Testis (tissue), 3 donors: ENCODE measurements around the gene GRID1. TPM values are rescaled to one million over a fixed set of nuclear protein-coding genes. Genes with fewer than 3 reads are reported as not detected.

ENCODE experiments used
- DNase-seq: peaks from one replicate; pipeline ENCODE4 v3.0.0-alpha.2; 2019
- H3K27ac ChIP-seq, 2 donors: fragments of 200-600 bp; sonication (generic); one replicate each; pipeline ENCODE4 v1.5.1; 2019
- H3K27me3 ChIP-seq: fragments of 200-600 bp; sonication (generic); one replicate; pipeline ENCODE4 v1.5.1; 2019
- H3K36me3 ChIP-seq: fragments of 200-600 bp; sonication (generic); one replicate; pipeline ENCODE4 v1.5.1; 2017; ENCODE audit warnings: low read depth; ENCODE audit errors: missing control alignments
- H3K4me1 ChIP-seq: fragments of 200-600 bp; sonication (generic); one replicate; pipeline ENCODE4 v1.5.1; 2019
- H3K4me3 ChIP-seq, 2 donors: fragments of 200-600 bp; sonication (generic); one replicate each; pipeline ENCODE4 v1.5.1; 2017 to 2019
- H3K9me3 ChIP-seq: fragments of 200-600 bp; sonication (generic); one replicate; pipeline ENCODE4 v1.5.1; 2017
- POLR2A ChIP-seq: fragments of 450-650 bp; IDR thresholded peaks from one replicate; pipeline ENCODE4 v1.6.1; 2017; ENCODE audit warnings: antibody characterized with exemption, mild to moderate bottlenecking, moderate library complexity
- WGBS, 2 donors: methylation state at CpG; one replicate each; pipeline ENCODE4 v1.1.5; 2018; 5-methylcytosine and 5-hydroxymethylcytosine counted together
- intact Hi-C: fragments of 100-400 bp; cut with DNase I; formaldehyde crosslinking; loops from one replicate; pipeline ENCODE4 v1.15.1; 2023; ENCODE audit warnings: low total_unique reads
- polyA plus RNA-seq: library from polyadenylated mRNA; stranded (reverse); fragments of 350-450 nt; fragmentation: Illumina TruSeq; extraction: RNeasy Lipid Tissue Mini Kit (QIAGEN cat#74804); gene quantifications from one replicate; pipeline ENCODE4 v1.2.3, GENCODE V29; 2014; ENCODE audit warnings: low read depth, low replicate concordance; ENCODE audit not compliant: insufficient read depth
- total RNA-seq, 2 donors: library from RNA; depleted of rRNA; stranded (reverse); fragments of >200 nt; gene quantifications; one replicate each; pipeline ENCODE4 v1.2.3, GENCODE V29; 2016
- TF ChIP-seq, protein P1 (sequence below), 3 experiments: fragments of 450-650 bp in 2 of 3; fragments of 200-600 bp in 1 of 3; sonication (generic) in 1 of 3; IDR thresholded peaks; one replicate each; pipeline ENCODE4 v1.5.1; 2016 to 2019; ENCODE audit warnings: antibody characterized with exemption in 3 of 3, mild to moderate bottlenecking in 2 of 3, moderate library complexity in 1 of 3

Gene GRID1
- total and polyA plus RNA-seq, 3 donors from 2014 or later = 7.4 to 16.7 (median 8.1) TPM

DNA sequence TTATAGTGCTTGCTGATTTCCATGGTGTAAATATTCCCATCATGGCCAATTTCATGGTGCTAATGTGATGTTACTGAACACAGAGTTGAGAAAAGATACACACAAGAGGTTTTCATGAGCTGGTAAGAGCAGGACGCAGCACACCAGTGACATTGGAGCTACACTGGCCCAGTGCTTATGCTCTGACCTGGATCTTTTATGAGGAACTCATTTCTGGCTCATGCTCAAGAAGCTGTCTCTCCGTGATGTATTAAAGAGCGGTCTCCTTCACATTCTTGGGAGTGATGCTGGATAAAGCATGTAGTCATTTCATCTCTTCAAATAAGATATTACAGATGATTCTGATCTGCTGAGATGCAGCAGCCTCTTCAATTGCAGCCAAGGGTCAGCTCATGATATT lies 785.2 kb downstream of the GRID1 start:
- Histone ChIP-seq H3K27ac (no peak overlapping the region), H3K4me3 (no peak overlapping the region), H3K4me1 (no peaks in the 10 kb centered on the region), H3K27me3 (no peaks in the 10 kb centered on the region), H3K36me3 (no peaks in the 10 kb centered on the region), H3K9me3 (no peaks in the 10 kb centered on the region)
- no peak for TF ChIP-seq POLR2A
- TF ChIP-seq, protein P1, sequence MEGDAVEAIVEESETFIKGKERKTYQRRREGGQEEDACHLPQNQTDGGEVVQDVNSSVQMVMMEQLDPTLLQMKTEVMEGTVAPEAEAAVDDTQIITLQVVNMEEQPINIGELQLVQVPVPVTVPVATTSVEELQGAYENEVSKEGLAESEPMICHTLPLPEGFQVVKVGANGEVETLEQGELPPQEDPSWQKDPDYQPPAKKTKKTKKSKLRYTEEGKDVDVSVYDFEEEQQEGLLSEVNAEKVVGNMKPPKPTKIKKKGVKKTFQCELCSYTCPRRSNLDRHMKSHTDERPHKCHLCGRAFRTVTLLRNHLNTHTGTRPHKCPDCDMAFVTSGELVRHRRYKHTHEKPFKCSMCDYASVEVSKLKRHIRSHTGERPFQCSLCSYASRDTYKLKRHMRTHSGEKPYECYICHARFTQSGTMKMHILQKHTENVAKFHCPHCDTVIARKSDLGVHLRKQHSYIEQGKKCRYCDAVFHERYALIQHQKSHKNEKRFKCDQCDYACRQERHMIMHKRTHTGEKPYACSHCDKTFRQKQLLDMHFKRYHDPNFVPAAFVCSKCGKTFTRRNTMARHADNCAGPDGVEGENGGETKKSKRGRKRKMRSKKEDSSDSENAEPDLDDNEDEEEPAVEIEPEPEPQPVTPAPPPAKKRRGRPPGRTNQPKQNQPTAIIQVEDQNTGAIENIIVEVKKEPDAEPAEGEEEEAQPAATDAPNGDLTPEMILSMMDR (IDR thresholded peaks at IDR 0.05) = no peak
- intact Hi-C loops = no loop called here
- 89 to 98% methylated on average over 3 of the region's 3 CpGs for WGBS, 2 donors
- no peak for DNase-seq

DNA sequence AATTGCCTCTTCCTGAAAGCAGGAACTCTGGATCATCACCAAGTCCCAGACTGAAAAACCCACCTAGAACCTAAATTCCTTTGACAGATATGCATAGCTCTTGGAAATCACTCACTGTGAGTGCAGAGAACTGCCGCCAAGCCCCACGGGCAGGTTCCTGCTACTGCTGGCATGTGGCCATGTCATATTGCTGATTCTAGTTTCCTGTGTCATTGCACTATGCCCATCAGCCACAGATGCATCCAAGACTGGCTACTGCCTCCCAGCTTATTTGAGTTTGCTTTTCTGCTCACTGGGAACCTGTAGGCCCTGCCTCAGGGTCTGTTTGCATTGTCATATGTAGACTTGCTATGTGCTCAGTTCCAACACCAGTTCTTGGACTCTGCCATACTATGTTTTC lies 786.0 kb downstream of the GRID1 start:
- no peak overlapping the region for H3K27ac ChIP-seq
- H3K27me3 ChIP-seq = no peaks in the 10 kb centered on the region
- no peaks in the 10 kb centered on the region for H3K36me3 ChIP-seq
- no peak for TF ChIP-seq POLR2A
- TF ChIP-seq, protein P1 (IDR thresholded peaks at IDR 0.05) = no peak
- no peaks in the 10 kb centered on the region for H3K4me1 ChIP-seq
- intact Hi-C loops = no loop called here
- H3K4me3 ChIP-seq = no peak overlapping the region
- WGBS, 2 donors = 63 to 67% methylated on average over 2 of the region's 2 CpGs
- DNase-seq = no peak
- no peaks in the 10 kb centered on the region for H3K9me3 ChIP-seq

DNA sequence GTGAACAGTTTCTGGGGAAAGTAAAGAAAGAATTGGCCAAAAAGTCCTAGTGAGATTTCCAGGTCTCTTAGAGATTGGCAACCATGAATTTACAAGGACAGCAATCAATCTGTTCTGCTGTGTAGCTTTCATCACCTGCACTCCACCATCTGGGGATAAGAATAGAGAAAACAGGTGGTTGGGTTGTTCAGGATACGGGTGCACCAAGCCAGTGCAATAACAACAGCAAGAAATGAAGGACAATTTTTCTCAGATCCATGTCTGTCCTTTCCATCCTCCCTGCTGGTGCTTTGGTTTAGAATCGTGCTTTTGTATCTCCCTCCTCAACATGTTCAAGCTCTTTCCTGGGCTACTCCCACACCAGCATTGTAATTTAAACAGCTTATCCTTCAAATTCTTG lies 787.7 kb downstream of the GRID1 start:
- H3K27ac ChIP-seq = no peak overlapping the region
- no peaks in the 10 kb centered on the region for H3K9me3 ChIP-seq
- H3K4me3 ChIP-seq = no peak overlapping the region
- no peaks in the 10 kb centered on the region for H3K36me3 ChIP-seq
- intact Hi-C loops = no loop called here
- no peaks in the 10 kb centered on the region for H3K4me1 ChIP-seq
- WGBS, 2 donors = 57 to 69% methylated on average over 2 of the region's 2 CpGs
- no peak for DNase-seq
- no peaks in the 10 kb centered on the region for H3K27me3 ChIP-seq
- TF ChIP-seq, protein P1 (IDR thresholded peaks at IDR 0.05) = no peak
- no peak for TF ChIP-seq POLR2A

DNA sequence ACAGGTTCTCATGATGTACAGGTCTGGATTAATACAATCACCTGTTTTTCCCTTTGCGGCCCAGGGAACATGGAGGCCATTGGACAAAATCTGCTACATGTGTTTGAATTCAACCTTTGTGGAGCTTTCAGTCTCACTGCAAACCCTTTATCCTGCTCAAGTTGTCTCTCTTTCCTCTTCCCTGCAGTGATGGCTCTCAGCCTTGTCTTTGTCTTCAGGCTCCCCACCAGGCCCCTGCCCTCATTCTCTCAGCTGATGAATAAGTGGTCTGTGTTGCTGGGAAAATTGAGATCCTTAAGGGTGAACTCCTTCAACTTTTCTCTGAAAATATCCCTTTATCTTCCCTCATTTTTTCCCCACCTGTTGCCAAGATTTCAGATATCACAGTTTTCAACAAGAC lies 791.2 kb downstream of the GRID1 start:
- H3K27me3 ChIP-seq = no peaks in the 10 kb centered on the region
- no peak overlapping the region for H3K4me3 ChIP-seq
- no peaks in the 10 kb centered on the region for H3K36me3 ChIP-seq
- H3K4me1 ChIP-seq = no peaks in the 10 kb centered on the region
- no peak overlapping the region for H3K27ac ChIP-seq
- 93 to 97% methylated on average over 1 of the region's 1 CpG for WGBS, 2 donors
- H3K9me3 ChIP-seq = no peaks in the 10 kb centered on the region
- intact Hi-C loops = no loop called here
- no peak for TF ChIP-seq POLR2A
- TF ChIP-seq, protein P1 (IDR thresholded peaks at IDR 0.05) = no peak
- no peak for DNase-seq

DNA sequence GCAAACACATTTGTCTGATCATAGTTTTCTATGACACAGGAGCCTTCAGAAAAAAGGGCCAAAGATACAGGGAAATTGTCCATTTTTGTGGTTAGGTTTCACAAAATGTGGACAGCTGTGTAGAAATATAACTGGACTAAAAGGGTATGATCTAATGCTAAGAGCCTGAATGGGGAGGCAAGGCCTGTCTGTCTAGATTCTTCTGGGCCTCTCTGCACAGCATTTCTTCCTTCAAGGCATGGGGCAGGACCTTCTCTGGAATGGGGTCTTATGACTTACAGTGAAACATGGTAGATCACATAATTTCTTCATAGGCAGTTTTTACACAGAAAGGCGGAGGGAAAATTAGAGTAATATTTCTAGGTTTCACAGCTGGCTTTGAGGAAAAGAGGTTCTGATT lies 795.7 kb downstream of the GRID1 start:
- Histone ChIP-seq H3K4me3 (no peak overlapping the region), H3K9me3 (no peaks in the 10 kb centered on the region), H3K4me1 (no peaks in the 10 kb centered on the region), H3K27me3 (no peaks in the 10 kb centered on the region), H3K36me3 (no peaks in the 10 kb centered on the region), H3K27ac (no peak overlapping the region)
- TF ChIP-seq, protein P1 (IDR thresholded peaks at IDR 0.05) = no peak
- TF ChIP-seq POLR2A = no peak
- intact Hi-C loops = no loop called here
- no peak for DNase-seq
- WGBS, 2 donors = 91 to 100% methylated on average over 1 of the region's 1 CpG
